PC-3 (cell line): ENCODE data around the gene CMTM8.

Source experiments
- CTCF ChIP-seq: fragments of 300-600 bp; sonication (generic); conservative IDR thresholded peaks from 2 replicates; pipeline ENCODE4 v1.5.1; 2017; ENCODE audit warnings: antibody characterized with exemption, low read depth, mild to moderate bottlenecking, low read length
- EZH2 ChIP-seq: fragments of 300-600 bp; sonication (generic); IDR thresholded peaks from one replicate; pipeline ENCODE4 v1.6.1; 2017; ENCODE audit warnings: antibody characterized with exemption, mild to moderate bottlenecking, low read length; ENCODE audit not compliant: unreplicated experiment
- EZH2phosphoT487 ChIP-seq: fragments of 300-600 bp; sonication (generic); IDR thresholded peaks from 2 replicates; pipeline ENCODE4 v1.6.1; 2018; ENCODE audit warnings: mild to moderate bottlenecking, antibody characterized with exemption, low read length, borderline replicate concordance

- TF ChIP-seq CTCF (no peak), EZH2 (no peak), EZH2phosphoT487 (no peak)
Measured at GRCh38 chr3:32290619-32291018, 52.1 kb downstream of the CMTM8 start.
